Ascending aorta (tissue), 2 donors: ENCODE data around the gene BCAT1. TPM values are rescaled to one million over a fixed set of nuclear protein-coding genes. Genes with fewer than 3 reads are reported as not detected.

Experiments
- DNase-seq, 2 donors: peaks; one replicate each; pipeline ENCODE4 v3.0.0-alpha.2; 2019; ENCODE audit warnings: low spot score in 2 of 2
- H3K27ac ChIP-seq, 2 donors: fragments of 200-600 bp; sonication (generic); one replicate each; pipeline ENCODE4 v1.5.1; 2016 to 2017; ENCODE audit warnings: mild to moderate bottlenecking in 1 of 2
- H3K27me3 ChIP-seq: fragments of 200-600 bp; sonication (generic); one replicate; pipeline ENCODE4 v1.5.1; 2017
- H3K36me3 ChIP-seq, 2 donors: fragments of 200-600 bp; sonication (generic); one replicate each; pipeline ENCODE4 v1.5.1; 2016
- H3K4me1 ChIP-seq, 2 donors: fragments of 200-600 bp; sonication (generic); one replicate each; pipeline ENCODE4 v1.5.1; 2016 to 2017; ENCODE audit warnings: mild to moderate bottlenecking in 1 of 2
- H3K4me3 ChIP-seq, 2 donors: fragments of 200-600 bp; sonication (generic); one replicate each; pipeline ENCODE4 v1.5.1; 2016 to 2017; ENCODE audit warnings: mild to moderate bottlenecking in 1 of 2
- H3K9me3 ChIP-seq, 2 donors: fragments of 200-600 bp; sonication (generic); one replicate each; pipeline ENCODE4 v1.5.1; 2016
- intact Hi-C: fragments of 100-400 bp; cut with DNase I; formaldehyde crosslinking; loops from one replicate; pipeline ENCODE4 v1.15.1; 2023
- total RNA-seq: library from RNA; depleted of rRNA; stranded (reverse); fragments of >200 nt; gene quantifications from one replicate; pipeline ENCODE4 v1.1.0, GENCODE V29; 2016
- TF ChIP-seq, protein P1 (sequence below), 3 experiments: fragments of 200-600 bp in 2 of 3; fragments of 450-650 bp in 1 of 3; sonication (generic) in 2 of 3; IDR thresholded peaks; one replicate each; pipeline ENCODE4 v1.5.1; 2016 to 2019; ENCODE audit warnings: antibody characterized with exemption in 3 of 3, mild to moderate bottlenecking in 1 of 3, moderate library complexity in 1 of 3

BCAT1 gene
- total RNA-seq, 1 donor from 2014 or later = 16.5 TPM

DNA sequence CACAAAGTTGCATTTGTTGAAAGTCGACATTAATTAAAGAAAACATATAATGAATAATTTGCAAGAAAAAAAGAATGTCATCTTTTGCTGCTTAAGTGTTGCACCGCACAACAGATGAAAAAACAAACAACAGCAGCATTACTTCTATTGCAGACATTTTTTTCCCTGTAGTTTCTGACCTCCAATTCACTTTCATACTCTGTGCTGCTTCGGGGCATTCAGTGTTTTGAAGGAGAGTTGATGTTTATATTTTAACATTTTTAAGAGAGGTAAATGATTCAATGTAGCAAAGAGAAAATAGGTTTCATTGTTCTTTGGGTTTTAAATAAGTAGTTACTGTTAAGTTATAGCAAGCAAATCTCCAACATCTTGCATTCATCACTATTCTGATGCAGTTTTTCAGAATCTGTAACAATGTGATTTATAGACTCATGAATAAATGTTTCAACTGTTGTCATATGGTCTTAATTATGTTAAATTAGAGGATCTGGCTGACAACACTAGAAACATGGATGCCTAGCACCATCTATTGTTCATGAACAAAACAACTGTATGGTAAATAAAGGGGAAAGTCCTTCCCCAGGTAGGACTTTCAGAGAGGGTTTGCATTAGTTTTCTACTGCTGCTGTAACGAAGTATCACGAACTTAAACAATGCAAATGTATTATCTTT is 168.1 kb downstream of the BCAT1 start:
- intact Hi-C loops = no loop called here
- TF ChIP-seq, protein P1, sequence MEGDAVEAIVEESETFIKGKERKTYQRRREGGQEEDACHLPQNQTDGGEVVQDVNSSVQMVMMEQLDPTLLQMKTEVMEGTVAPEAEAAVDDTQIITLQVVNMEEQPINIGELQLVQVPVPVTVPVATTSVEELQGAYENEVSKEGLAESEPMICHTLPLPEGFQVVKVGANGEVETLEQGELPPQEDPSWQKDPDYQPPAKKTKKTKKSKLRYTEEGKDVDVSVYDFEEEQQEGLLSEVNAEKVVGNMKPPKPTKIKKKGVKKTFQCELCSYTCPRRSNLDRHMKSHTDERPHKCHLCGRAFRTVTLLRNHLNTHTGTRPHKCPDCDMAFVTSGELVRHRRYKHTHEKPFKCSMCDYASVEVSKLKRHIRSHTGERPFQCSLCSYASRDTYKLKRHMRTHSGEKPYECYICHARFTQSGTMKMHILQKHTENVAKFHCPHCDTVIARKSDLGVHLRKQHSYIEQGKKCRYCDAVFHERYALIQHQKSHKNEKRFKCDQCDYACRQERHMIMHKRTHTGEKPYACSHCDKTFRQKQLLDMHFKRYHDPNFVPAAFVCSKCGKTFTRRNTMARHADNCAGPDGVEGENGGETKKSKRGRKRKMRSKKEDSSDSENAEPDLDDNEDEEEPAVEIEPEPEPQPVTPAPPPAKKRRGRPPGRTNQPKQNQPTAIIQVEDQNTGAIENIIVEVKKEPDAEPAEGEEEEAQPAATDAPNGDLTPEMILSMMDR (IDR thresholded peaks at IDR 0.05) = no peak
- Histone ChIP-seq H3K9me3 (no peaks in the 10 kb centered on the region), H3K36me3 (no peaks in the 10 kb centered on the region), H3K27ac (no peak overlapping the region), H3K4me3 (no peak overlapping the region), H3K27me3 (no peaks in the 10 kb centered on the region), H3K4me1 (no peaks in the 10 kb centered on the region)
- no peak for DNase-seq

DNA sequence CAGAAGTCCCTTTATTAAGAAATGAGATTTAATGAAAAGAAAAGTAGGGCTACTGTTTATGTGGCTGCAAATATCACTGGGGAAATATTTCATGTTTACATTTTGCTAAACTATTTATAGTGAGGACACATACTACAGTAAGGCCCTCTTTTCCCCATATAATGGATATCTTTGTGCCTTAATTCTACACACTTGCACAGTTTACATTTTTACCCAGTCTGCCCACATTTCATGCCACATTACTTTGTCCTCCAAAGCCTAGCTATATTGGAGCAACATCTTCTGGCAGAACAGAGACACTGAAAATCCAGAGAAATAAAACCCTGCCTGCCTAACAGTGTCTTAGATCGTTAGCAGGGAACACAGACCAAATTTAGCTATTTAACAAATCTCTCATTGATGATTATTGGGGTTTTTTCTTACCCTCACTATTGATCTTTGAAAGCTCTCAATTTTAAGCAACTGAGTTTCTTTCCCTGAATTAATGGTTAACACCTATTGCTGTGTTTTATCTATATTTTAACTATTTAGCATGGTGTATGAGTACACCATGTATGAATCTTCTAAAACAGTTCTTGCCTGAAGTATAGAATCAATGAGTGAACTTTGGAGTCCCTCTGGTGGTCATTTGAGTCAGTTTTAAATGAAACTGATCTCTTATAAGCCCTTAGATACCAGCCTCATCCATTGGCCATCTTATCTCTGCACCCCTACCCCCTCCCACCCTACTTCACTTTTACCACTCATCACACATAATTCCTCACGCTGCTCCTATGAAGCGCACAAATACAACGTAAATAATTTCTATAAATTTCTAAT is 170.2 kb downstream of the BCAT1 start:
- Histone ChIP-seq H3K36me3 (no peaks in the 10 kb centered on the region), H3K27ac (no peak overlapping the region), H3K9me3 (no peaks in the 10 kb centered on the region), H3K27me3 (no peaks in the 10 kb centered on the region), H3K4me1 (no peaks in the 10 kb centered on the region), H3K4me3 (no peak overlapping the region)
- DNase-seq = no peak
- intact Hi-C loops = no loop called here
- TF ChIP-seq, protein P1 (IDR thresholded peaks at IDR 0.05) = peak in 1 of 3 experiments; percentile 27

DNA sequence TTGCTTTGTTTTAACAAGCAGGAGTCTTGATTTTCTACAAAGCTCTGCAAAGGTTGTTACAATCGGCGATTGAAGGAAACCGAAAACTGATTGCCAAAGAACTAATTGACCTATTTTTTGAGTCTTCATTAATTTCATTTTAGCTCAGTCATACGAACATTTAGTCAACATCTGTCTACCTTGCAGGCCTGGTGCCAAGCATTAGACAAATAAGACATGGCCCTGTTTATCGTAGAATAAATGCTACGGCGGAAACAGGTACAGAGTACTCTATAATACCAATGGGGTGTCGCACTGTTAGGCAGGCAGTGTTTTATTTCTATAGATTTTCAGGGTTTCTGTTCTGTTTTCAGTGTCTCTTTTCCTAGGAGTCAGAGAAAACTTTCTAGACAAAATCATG is 171.5 kb downstream of the BCAT1 start:
- intact Hi-C loops = no loop called here
- Histone ChIP-seq H3K9me3 (no peaks in the 10 kb centered on the region), H3K36me3 (no peaks in the 10 kb centered on the region), H3K4me1 (no peaks in the 10 kb centered on the region), H3K27me3 (no peaks in the 10 kb centered on the region), H3K4me3 (no peak overlapping the region), H3K27ac (no peak overlapping the region)
- TF ChIP-seq, protein P1 (IDR thresholded peaks at IDR 0.05) = no peak
- no peak for DNase-seq

DNA sequence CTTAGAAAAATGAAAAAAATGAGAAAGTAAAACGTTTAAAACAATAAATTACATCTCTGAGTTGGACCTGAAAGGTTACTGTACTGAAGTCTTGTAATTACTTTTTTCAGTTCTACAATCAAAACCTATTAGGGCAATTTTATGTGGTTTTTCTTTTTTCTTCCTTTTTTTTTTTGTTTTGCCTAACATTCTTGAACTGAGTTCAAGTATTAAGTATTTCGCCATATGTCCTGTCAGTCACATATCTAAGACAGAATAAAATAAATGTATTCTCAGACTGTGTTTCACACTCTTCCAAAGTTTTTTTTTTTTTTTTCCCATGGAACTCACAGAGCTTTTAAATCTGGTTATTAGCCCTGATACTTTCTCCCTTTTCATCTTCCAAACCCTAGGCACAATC is 172.0 kb downstream of the BCAT1 start:
- TF ChIP-seq, protein P1 (IDR thresholded peaks at IDR 0.05) = no peak
- no peaks in the 10 kb centered on the region for H3K27me3 ChIP-seq
- no peaks in the 10 kb centered on the region for H3K36me3 ChIP-seq
- no peak overlapping the region for H3K27ac ChIP-seq
- intact Hi-C loops = no loop called here
- DNase-seq = no peak
- no peak overlapping the region for H3K4me3 ChIP-seq
- no peaks in the 10 kb centered on the region for H3K9me3 ChIP-seq
- no peaks in the 10 kb centered on the region for H3K4me1 ChIP-seq

DNA sequence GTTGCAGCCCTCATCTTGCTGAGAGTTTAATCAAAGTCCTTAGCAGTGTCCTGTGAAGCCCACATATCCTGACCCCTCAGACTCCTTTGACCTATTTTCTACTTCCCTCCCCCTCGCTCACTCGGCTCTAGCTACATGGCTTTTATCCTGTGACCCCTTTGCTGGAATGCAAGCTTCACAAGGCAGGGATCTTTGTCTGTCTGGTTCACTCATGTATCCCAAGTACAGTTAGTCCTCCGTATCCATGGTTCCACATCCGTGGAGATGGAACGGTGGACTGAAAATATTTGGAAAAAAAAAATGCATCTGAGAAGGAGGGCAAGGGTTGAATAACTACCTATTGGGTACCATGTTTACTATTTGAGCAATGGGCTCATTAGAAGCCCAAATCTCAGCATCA is 173.8 kb downstream of the BCAT1 start:
- Histone ChIP-seq H3K4me1 (no peaks in the 10 kb centered on the region), H3K9me3 (no peaks in the 10 kb centered on the region), H3K36me3 (no peaks in the 10 kb centered on the region), H3K27me3 (no peaks in the 10 kb centered on the region), H3K4me3 (no peak overlapping the region), H3K27ac (no peak overlapping the region)
- DNase-seq = no peak
- TF ChIP-seq, protein P1 (IDR thresholded peaks at IDR 0.05) = no peak
- intact Hi-C loops = no loop called here
